Raji (cell line): ENCODE data around the gene MIS18A.

Experiments
- POLR2A ChIP-seq: IDR thresholded peaks from 2 replicates; pipeline ENCODE4 v1.6.1; 2011; ENCODE audit warnings: low read depth, low read length, control low read depth; ENCODE audit not compliant: insufficient read depth

Gene MIS18A

GRCh38 chr21:32308696-32309095, 29.8 kb upstream of the MIS18A start:
- no peak for TF ChIP-seq POLR2A

- no peak for TF ChIP-seq POLR2A
Measured at GRCh38 chr21:32307706-32308105, 28.9 kb upstream of the MIS18A start.

- TF ChIP-seq POLR2A, result no peak
Measured at GRCh38 chr21:32306021-32306780, 27.4 kb upstream of the MIS18A start.

- no peak for TF ChIP-seq POLR2A
Measured at GRCh38 chr21:32304998-32305397, 26.1 kb upstream of the MIS18A start.

- no peak for TF ChIP-seq POLR2A
Measured at GRCh38 chr21:32303385-32303784, 24.5 kb upstream of the MIS18A start.

- no peak for TF ChIP-seq POLR2A
Measured at GRCh38 chr21:32302560-32302959, 23.7 kb upstream of the MIS18A start.

GRCh38 chr21:32301596-32301995, 22.7 kb upstream of the MIS18A start:
- no peak for TF ChIP-seq POLR2A

- TF ChIP-seq POLR2A, result no peak
Measured at GRCh38 chr21:32300117-32300681, 21.4 kb upstream of the MIS18A start.

GRCh38 chr21:32299695-32300094, 20.8 kb upstream of the MIS18A start:
- TF ChIP-seq POLR2A, result no peak

GRCh38 chr21:32298658-32299081, 19.8 kb upstream of the MIS18A start, which contains the start of gene MRAP:
TSS of gene MRAP (plus strand) at chr21:32298855. CDS start at chr21:32298972, 117 bp downstream.
- no peak for TF ChIP-seq POLR2A

- no peak for TF ChIP-seq POLR2A
Measured at GRCh38 chr21:32298148-32298559, 19.3 kb upstream of the MIS18A start.

- no peak for TF ChIP-seq POLR2A
Measured at GRCh38 chr21:32297449-32297848, 18.6 kb upstream of the MIS18A start.

- TF ChIP-seq POLR2A, result no peak
Measured at GRCh38 chr21:32285476-32285875, 6.6 kb upstream of the MIS18A start.

- TF ChIP-seq POLR2A, result no peak
Measured at GRCh38 chr21:32282992-32283391, 4.1 kb upstream of the MIS18A start.

- TF ChIP-seq POLR2A, result no peak
Measured at GRCh38 chr21:32281531-32281930, 2.7 kb upstream of the MIS18A start.

- TF ChIP-seq POLR2A, result no peak
Measured at GRCh38 chr21:32279377-32279680, 480 bp upstream of the MIS18A start.

- TF ChIP-seq POLR2A, result no peak
Measured at GRCh38 chr21:32278103-32278502, 746 bp downstream of the MIS18A start.

- no peak for TF ChIP-seq POLR2A
Measured at GRCh38 chr21:32276671-32277070, 2.2 kb downstream of the MIS18A start.

GRCh38 chr21:32270748-32271147, 8.1 kb downstream of the MIS18A start:
- TF ChIP-seq POLR2A, result no peak
